HG02938 (cell line): ENCODE results near the gene OR56A4.

Experiments
- ATAC-seq: cut with Tn5 transposase; IDR thresholded peaks from one replicate; pipeline ENCODE4 v1.9.1; 2021; ENCODE audit warnings: mild to moderate bottlenecking, moderate library complexity; ENCODE audit not compliant: unreplicated experiment

Gene OR56A4

GRCh38 chr11:6006846-6007245 lies at the start of gene OR56A4:
TSS of gene OR56A4 (minus strand) at chr11:6006946. CDS start at chr11:6002992, 3,954 bp downstream.
- ATAC-seq: no peak

GRCh38 chr11:6055569-6055968 lies 48.8 kb upstream of the OR56A4 start:
- no peak for ATAC-seq

GRCh38 chr11:6052374-6052773 lies 45.6 kb upstream of the OR56A4 start:
- no peak for ATAC-seq

GRCh38 chr11:6040874-6041273 lies 34.1 kb upstream of the OR56A4 start:
- no peak for ATAC-seq

GRCh38 chr11:6030708-6031405 lies 24.1 kb upstream of the OR56A4 start, which contains the start of gene OR56A1:
TSS of gene OR56A1 (minus strand) at chr11:6030758. CDS start at chr11:6027692, 3,066 bp downstream.
- no peak for ATAC-seq

GRCh38 chr11:6027501-6027900 lies 20.8 kb upstream of the OR56A4 start:
- ATAC-seq: no peak

GRCh38 chr11:6025056-6025455 lies 18.3 kb upstream of the OR56A4 start:
- ATAC-seq: no peak

GRCh38 chr11:6022956-6023355 lies 16.2 kb upstream of the OR56A4 start:
- peak; percentile 54 for ATAC-seq

- no peak for ATAC-seq
Observed at GRCh38 chr11:6013042-6013441, 6.3 kb upstream of the OR56A4 start.

GRCh38 chr11:6012035-6012668 lies 5.4 kb upstream of the OR56A4 start:
- ATAC-seq: no peak

GRCh38 chr11:6006395-6006794 lies 351 bp downstream of the OR56A4 start:
- ATAC-seq: no peak

- ATAC-seq: no peak
Observed at GRCh38 chr11:6002202-6002699, 4.5 kb downstream of the OR56A4 start.

GRCh38 chr11:5994791-5995190 lies 12.0 kb downstream of the OR56A4 start:
- ATAC-seq: no peak

- no peak for ATAC-seq
Observed at GRCh38 chr11:5992604-5993251, 14.0 kb downstream of the OR56A4 start.

GRCh38 chr11:5992150-5992549 lies 14.6 kb downstream of the OR56A4 start:
- no peak for ATAC-seq

- no peak for ATAC-seq
Observed at GRCh38 chr11:5989203-5989602, 17.5 kb downstream of the OR56A4 start.

- ATAC-seq: no peak
Observed at GRCh38 chr11:5986885-5987284, 19.9 kb downstream of the OR56A4 start, which contains the start of gene OR52L1. TSS of gene OR52L1 (minus strand) at chr11:5986985. CDS start at chr11:5986930, 55 bp downstream.

GRCh38 chr11:5983443-5983842 lies 23.3 kb downstream of the OR56A4 start:
- no peak for ATAC-seq

GRCh38 chr11:5973530-5973929 lies 33.2 kb downstream of the OR56A4 start:
- ATAC-seq: no peak

GRCh38 chr11:5968394-5968793 lies 38.4 kb downstream of the OR56A4 start, which contains the start of gene OR56A5:
TSS of gene OR56A5 (minus strand) at chr11:5968494. CDS start at chr11:5968494, 0 bp downstream.
- ATAC-seq: no peak

GRCh38 chr11:5967708-5968107 lies 39.0 kb downstream of the OR56A4 start:
- no peak for ATAC-seq

- ATAC-seq: no peak
Observed at GRCh38 chr11:5966958-5967357, 39.8 kb downstream of the OR56A4 start.
